ENCODE data around the gene CARF.
A peak's percentile ranks its signal among the peaks of the same experiment; 100 is the strongest.
"Not testable (repeated sequence)": the region's sequence is repeated elsewhere in the genome, so short reads cannot be mapped to it uniquely, and the experiment has no call there.

Gene CARF

DNA sequence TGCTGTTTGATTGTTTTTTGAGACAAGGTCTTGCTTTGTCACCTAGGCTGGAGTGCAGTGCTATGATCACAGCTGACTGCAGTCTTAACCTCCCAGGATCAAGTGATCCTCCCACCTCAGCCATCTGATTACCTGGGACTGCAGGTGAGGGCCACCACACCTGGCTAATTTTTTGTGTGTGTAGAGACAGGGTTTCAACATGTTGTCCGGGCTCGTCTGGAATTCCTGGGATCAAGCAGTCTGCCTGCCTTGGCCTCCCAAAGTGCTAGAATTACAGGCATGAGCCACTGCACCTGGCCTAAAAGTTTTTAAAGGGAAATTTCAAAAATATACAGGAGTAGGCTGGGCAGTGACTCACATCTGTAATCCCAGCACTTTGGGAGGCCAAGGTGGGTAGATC, 22.4 kb downstream of the CARF start:
- DNase-seq: no peak

DNA sequence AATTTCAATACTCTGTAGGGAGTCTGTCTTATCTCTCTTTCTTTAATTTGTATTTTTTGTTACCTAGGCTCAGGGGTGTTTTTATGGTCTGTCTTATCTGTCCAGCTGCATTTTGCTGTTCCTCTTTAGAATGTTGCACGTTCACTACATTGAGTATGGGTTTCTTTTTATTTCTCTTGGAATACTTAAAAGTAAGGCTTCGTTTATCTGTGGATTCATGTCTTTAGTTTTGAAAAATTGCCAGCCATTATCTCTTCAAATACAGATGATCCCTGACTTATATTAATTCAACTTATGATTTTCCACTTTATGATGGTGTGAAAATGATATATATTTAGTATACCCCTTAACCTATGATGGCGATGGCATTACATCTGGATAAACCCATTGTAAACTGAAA, 26.9 kb downstream of the CARF start:
- no peak for DNase-seq

DNA sequence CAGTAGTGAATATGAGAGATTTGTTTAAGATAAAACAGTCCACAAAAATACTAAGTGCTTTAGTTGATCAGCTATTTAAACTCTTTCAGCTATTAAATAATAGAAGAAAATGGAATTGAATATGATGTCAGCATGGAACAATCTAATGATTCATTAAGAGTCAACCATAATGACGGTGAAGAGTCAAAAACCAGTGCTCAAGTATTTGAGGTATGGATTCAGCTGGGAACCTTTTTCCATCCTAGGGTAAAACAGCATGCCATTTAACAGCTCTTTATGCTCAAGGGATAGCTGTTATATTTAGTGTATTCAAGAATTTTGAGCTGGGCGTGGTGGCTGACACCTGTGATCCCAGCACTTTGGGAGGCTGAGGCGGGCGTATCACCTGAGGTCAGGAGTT, 29.7 kb downstream of the CARF start:
- no peak for DNase-seq

DNA sequence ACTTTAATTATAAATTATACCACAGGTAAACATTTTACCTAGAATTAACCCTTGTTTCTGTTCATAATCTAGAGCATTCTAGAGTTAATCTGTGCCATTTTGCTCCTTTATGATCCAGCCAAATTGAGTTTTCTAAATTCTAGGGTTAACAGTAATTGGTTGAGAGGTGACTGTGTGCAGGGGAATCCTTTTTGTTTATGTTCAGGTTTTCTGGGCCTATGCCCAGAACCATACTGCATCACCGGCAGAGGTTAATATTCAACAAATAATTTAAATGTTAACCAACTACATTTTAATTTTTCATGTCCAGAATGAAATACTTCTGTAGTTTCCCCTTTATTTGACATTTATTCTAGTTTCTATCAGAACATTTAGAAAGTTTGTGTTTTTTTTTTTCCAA, 32.3 kb downstream of the CARF start:
- DNase-seq: no peak

DNA sequence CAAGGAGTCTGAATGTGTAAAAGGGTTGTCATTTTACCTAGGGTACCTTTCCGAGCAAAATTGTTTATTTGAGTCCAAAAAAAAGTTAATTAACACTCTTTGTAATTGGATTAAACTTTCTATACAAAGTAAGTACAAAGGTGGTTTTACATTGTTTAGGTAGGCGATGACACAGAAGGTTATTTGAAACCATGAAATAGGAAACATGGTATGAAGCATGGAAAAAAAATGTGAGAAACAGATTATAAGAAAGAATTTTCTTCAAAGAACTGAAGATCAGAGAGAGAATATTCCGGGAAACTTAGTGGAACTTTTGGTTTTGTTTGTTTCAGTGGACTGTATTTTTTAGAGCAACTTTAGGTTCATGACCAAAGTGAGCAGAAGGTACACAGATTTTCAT, 32.7 kb downstream of the CARF start:
- DNase-seq: no peak

DNA sequence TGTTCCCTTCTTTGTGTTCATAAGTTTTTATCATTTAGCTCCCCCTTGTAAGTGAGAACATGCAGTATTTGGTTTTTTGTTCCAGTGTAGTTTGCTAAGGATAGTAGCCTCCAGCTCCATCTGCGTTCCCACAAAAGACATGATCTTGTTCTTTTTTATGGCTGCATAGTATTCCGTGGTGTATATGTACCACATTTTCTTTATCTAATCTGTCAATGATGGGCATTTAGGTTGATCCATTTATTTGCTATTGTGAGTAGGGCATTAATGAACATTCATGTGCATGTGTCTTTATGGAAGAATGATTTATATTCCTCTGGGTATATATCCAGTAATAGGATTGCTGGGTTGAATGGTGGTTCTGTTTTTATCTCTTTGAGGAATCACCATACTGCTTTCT, 33.4 kb downstream of the CARF start:
- DNase-seq: no peak

DNA sequence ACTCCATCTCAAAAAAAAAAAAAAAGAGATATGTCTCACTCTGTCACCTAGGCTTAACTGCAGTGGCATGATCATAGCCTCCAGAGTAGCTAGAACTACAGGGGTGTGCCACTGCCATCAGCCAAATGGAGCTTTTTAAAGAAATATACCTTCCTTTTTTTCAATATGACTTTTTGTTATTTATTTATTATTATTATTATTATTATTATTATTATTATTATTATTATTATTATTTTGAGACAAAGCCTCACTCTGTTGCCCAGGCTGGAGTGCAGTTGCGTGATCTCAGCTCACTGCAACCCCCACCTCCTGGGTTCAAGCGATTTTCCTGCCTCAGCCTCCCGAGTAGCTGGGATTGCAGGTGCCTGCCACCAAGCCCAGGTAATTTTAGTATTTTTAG, 37.3 kb downstream of the CARF start:
- not testable (repeated sequence) for DNase-seq

DNA sequence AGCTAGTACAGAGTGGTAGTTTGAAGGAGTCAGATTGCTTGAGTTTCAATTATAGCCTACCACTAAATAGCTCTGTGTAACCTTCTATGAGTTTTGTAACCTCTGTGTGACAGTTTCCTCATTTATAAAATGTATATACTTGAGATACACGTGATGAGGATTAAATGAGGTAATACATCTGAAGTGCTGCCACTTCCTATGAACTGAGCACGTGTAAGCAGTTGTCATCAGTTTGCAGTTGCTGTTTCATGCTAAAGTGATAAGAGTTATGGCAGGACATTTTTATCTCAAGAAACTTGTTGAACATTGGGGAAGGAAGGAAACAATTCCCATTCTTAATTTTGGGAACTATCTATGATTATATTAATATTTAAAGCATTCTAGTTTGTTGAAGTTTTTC, 38.5 kb downstream of the CARF start:
- DNase-seq: no peak

DNA sequence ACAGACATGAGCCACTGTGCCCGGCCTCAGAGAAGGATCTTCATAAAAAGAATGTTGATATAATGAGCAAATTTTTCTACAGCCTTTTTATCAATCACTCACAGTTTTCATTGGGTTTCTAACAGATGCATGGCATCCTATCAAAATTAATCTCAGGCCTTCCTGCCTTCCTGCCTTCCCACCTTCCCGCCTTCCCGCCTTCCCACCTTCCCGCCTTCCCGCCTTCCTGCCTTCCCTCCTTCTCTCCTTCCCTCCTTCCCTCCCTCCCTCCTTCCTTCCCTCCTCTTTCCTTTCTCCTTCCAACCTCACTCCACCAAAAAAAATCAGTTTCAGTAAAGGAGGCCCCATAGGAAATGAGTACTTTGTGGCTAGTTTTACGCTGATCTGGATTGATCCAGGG, 48.4 kb downstream of the CARF start:
- DNase-seq: no peak

DNA sequence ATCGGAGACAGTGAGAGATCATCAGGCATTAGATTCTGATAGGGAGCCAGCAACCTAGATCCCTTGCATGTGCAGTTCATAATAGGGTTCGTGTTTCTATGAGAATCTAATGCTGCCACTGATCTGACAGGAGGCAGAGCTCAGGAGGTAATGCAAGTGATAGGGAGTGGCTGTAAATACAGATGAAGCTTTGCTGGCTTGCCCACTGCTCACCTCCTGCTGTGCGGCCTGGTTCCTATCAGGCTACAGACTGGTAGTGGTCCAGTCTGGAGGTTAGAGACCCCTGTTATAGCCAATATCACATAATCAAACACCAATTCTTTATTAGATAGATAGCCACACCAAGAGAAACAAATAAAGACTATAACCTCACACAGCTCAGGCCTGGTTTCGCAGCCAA, 51.6 kb downstream of the CARF start:
- DNase-seq: no peak

DNA sequence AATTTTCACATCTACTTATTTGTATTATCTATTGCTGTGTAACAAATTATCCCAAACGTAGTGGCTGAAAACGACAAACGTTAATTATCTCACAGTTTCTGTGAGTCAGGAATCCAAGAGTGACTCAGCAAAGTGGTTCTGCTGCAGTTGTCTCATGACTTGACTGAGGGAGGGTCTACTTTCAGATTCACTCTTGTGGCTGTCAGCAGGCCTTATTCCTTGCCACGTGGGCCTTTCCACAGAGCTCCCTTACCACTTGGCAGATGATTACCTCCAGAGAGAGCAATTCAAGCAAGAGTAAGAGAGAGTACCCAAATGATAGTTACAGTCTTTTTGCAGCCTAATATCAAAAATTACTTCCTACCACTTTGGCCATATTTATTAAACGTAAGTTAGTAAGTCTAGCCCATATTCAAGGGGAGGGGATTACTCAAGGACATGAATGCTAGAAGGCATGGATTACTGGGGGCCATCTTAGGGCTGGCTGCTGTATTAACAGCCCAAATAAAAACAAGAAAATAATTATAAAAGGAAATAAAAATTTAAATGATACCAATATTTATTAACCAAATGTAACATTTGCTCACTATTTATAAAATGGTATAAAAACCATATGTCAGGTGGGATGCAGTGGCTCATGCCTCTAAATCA, 53.9 kb downstream of the CARF start:
- DNase-seq: no peak

DNA sequence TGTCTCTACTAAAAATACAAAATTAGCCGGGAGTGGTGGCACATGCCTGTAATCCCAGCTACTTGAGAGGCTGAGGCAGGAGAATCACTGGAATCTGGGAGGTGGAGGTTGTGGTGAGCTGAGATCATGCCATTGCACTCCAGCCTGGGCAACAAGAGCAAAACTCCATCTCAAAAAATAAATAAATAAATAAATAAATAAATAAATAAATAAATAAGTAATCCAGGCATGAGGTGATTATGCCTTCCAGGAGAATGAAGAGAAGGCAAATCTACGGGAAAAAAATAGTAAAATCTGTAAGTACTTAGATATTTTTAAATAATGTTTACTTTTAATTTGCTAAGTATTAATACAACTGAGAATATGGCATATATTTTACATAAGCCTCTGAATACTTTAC, 57.3 kb downstream of the CARF start:
- DNase-seq: not testable (repeated sequence)

DNA sequence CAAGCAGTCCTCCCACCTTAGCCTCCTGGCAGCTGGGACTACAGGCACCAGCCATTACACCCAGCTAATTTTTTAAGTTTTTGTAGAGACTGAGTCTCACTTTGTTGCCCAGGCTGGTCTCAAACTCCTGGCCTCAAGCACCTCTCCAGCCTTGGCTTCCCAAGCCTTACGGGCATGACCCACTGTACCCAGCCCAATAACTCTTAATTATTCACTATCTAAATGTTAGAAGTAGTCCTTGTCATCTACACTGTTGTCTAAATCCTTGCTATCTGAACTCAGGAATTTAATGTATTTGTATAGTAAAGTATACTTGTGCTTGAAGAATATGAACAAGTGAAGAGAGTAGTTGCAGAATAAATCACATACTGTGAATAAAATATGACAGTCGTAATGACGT, 64.7 kb downstream of the CARF start:
- no peak for DNase-seq

DNA sequence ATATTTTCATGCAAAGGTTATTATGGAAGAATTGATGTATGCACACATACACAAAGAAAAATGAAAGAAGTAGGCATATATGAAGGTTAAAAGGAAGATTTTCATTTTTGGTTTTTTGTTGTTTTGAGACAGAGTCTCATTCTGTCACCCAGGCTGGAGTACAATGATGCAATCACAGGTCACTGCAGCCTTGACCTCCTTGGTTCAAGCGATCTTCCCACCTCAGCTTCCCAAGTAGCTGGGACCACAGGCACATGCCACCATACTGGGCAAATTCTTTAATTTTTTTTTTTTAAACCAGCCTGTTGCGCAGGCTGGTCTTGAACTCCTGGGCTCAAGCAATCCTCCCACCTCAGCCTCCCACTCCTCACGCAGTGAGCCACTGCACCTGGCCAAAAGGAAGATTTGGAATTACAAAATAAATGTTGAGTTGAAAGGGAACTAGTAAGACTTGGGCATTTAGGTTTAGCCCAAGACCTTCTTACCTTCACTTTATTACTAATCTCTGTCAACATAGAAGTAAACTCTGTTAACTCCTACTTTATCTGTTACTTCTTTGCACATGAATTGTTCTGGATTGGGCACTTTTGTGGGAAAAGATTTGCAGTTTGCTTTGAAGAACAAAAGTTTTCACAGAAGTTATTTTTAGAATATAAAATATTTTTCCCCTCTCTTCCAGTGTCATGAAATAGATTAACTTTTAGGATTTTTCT, 70.9 kb downstream of the CARF start:
- DNase-seq: no peak

DNA sequence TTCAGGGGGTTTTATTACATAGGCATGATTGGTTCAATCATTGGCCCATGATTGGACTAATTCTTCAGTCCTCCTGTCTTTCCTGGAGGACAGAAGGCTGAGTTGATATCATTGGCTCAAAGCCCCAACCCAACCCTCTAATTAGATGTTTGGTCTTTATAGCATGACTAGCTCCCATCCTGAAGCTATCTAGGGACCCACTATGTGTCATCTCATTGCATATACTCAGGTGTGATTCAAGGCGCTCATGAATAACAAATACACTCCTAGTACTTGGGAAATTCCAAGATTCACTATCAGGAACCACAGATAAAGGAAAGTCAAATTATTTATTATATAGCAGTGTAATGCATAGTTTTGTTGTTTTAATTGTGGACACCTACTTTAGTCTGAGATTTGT, 77.7 kb downstream of the CARF start:
- DNase-seq: no peak

DNA sequence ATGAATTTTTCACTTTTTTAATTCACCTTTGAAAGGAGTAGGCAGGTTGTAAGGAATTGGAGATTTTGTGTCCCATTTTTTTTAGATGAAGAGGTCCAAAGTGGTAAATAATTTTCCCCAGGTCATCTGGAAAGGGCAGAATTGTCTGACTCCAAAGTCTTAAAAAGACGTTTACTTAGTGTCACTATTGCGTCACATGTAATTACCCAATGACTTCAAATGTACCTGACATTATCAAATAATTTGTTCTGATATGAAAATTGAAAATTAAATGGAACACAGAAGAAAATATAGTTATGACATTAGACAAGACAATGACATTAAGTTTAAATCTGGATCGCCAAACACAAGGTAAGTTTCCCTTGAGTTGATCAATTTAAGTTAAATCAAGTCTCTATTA, 78.4 kb downstream of the CARF start:
- DNase-seq: no peak

DNA sequence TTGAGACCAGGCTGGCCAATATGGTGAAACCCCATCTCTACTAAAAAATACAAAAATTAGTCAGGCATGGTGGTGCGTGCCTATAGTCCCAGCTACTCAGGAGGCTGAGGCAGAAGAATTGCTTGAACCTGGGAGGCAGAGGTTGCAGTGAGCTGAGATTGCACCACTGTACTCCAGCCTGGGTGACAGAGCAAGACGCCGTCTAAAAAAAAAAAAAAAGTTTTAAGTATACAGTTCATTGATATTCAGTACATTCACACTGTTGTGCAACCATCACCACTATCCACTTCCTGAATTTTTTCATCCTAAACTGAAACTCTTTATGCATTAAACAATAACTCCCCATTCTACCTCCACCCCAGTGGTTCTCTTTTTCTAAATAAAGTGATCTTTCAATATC, 85.0 kb downstream of the CARF start:
- not testable (repeated sequence) for DNase-seq

DNA sequence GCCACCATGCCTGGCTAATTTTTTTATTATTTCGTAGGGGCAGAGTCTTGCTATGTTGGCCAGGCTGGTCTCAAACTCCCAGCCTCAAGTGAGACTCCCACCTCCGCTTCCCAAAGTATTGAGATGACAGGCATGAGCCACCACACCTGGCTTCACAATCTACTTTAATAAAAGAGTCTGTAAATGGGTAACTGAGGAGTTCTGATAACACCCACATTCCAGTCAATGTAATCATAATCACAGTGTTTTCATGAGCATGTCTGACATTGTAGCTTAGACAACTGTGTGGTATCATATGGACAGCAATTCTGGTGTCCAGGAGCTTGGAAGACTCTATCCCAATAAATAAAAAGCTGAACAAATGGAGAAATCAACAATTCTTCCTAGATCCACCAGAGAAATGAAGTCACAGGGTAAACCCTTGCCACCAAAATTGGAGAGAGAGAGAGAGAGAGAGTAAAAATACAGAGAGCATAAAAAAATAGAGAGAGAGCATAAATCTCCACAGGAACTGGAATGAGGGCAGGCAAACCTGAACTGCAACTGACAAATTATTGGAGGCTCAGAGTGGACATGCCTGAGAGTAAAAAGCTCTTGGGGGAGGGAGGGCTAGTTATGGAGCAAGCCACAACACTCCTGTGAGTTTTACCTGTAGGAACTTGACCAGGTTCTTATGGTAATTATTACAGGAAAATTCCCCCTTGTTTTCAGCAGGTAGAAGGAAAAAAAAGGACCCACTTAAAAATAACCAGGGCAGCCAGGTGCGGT, 90.2 kb downstream of the CARF start:
- no peak for DNase-seq

DNA sequence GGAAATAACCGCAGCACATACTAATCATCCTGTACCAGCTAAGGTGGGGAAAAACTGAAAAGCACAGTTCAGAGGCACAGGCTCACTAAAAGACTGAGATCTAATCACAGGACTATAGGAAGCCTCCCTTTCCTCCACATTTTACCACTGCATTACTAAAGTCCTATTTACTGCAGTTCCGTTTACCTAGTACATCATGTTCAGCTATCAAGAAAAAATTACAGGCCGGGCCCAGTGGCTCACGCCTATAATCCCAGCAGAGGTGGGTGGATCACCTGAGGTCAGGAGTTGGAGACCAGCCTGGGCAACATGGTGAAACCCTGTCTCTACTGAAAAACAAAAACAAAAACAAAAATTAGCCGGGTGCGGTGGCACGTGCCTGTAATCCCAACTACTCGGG, 91.6 kb downstream of the CARF start:
- DNase-seq: no peak

DNA sequence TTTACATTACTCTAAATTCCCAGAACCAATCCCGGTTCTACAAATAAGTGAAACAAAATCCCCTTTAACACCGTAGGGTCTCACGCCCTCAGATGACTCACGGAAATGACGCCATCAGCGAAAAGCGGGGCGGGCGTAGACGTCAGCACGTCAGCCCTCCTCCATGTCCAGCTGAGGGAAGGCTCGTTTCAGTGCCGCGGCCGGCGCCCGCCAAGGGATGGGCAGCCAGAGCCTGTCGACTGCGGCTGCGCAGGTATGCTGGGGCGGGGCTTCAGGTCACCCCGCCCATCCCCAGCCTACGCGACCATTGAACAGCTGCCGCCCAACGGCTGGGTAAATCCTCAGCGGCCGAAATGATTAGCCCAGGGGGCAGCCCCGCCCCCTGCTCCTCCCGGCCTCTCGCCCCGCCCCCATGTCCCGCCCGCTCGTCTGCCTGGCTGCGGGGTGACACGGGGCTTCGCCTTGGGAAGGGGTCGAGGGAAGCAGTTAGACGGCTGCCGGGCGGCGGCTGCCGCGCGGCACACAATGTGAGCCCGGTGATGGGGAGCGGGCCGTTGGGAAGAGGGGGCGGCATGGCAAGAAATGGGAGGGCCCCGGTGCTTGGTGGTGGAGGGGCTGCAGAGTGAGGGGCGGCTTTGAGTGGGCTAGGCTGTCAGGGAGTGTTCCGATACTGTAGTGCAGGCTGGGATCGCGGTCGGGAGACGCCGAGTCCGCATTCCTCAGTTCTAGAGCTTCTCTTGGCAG, 102.6 kb downstream of the CARF start, which contains the start of gene NBEAL1:
NBEAL1 (plus strand) TSS at position 420 of the 744 bp plus-strand sequence. CDS start 1,510 bp downstream, outside the sequence.
- DNase-seq: peak; percentile 96

DNA sequence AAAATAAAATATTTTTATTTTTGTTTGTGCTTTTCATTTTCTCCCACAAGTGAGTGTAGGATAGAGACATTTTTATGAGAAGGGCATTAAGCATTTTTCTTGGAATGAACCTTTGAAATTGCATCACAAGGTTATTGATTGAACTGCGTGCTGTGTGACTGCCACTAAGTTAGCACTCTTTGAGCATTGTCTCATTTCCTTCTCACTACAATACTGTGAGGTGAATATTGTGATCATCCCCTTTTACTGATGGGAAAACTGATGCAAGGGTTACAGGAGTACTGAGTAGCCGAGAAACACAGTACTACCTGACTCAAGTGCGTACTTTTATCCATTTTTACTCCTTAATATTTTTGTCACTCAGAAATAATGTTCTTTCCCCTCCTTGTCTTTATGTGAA, 104.6 kb downstream of the CARF start:
- DNase-seq: no peak

DNA sequence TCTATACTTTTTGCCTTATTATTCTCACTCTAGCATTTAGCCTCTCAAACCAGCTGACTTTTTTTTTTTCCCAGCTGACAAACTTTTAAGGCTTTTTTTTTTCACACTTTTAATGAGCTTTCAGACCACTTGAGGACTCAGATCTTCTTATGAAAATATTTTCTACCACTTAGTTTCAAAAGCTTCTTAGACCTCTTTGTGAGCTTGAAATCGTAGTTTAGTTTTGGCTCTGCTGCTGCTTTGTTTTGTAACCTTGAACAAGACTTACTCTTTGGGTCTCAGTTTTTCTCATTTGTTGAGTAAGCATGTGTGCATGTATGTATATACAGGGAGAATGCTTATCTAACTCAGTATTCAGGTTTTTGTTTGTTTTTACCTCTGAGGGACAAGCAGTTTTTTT, 106.1 kb downstream of the CARF start:
- DNase-seq: no peak

DNA sequence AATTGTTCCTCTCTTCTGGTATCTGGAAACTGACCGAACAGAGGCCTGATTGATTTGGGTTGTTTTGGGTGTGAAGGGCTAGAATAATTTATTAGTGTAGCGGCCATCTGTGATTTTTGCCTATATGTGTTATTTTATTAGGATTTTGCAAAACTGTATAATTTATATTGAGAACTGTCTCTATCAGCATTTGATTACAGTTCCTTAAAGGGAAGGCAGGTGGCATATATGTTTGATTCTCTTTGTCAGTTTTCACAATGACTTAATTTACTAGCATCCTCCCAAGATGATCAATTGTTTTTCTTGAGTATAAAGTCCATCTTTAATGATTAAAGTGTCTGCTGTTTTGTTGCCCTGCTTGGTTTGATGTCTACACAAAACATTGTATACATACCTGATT, 107.1 kb downstream of the CARF start:
- DNase-seq: no peak

Data from activated CD8-positive, alpha-beta memory T cell treated with anti-CD3 and anti-CD28 coated beads, Interleukin-2, amount 50 U/mL, for 4 hours (primary cell).